Ramos (cell line): ENCODE measurements around the gene STIMATE.

Source experiments
- in situ Hi-C: fragments of 300-500 bp; cut with MboI; formaldehyde crosslinking; loops from one replicate; pipeline ENCODE4 v1.14.3; 2022; ENCODE audit warnings: low sequenced_read_pairs; ENCODE audit not compliant: unreplicated experiment

Gene STIMATE

GRCh38 chr3:52872245-52872644 lies 25.1 kb downstream of the STIMATE start:
- in situ Hi-C loops: no loop called here

- in situ Hi-C loops: no loop called here
Observed at GRCh38 chr3:52871761-52872160, 25.6 kb downstream of the STIMATE start.

DNA sequence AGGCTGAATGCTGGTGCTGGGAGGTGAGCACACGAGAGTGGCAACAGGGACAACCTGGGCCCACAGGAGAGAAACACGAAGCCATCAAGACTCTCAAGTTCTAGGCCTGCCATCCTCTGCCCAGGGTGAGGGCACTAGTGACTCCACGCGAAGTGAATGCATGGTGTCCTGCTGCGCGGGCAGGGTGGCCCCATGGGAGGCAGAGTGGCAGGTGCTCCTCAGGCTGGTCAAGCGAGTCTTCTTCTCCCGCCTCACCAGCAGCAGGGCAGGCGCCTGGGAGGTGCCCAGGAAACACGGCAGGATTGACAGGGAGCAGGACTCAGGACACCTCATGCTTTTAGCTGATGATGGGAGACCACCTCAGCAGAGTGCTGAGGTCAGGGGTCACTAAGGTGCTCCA lies 26.9 kb downstream of the STIMATE start:
- in situ Hi-C loops: no loop called here

GRCh38 chr3:52866427-52866826 lies 30.9 kb downstream of the STIMATE start:
- in situ Hi-C loops: no loop called here

DNA sequence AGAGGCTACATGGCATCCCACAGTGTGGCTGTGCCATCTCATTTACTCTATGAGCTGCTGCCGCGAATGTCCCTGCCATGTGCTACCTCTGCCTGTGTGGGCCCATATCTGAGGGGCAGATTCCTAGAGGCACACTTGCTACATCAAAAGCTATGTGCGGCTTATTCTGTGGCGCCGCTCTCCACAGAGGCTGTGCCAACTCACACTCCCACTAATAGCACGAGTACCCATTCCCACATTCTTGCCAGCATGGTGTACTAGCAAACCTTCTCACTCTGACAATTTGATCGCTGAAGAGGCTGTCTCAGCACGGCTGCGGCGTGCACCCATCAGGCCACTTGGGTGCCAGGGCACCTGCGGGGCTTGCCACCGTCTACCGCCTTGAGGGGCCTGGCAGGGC lies 31.4 kb downstream of the STIMATE start:
- in situ Hi-C loops: no loop called here

- in situ Hi-C loops: no loop called here
Observed at GRCh38 chr3:52860424-52860768, 37.0 kb downstream of the STIMATE start.

DNA sequence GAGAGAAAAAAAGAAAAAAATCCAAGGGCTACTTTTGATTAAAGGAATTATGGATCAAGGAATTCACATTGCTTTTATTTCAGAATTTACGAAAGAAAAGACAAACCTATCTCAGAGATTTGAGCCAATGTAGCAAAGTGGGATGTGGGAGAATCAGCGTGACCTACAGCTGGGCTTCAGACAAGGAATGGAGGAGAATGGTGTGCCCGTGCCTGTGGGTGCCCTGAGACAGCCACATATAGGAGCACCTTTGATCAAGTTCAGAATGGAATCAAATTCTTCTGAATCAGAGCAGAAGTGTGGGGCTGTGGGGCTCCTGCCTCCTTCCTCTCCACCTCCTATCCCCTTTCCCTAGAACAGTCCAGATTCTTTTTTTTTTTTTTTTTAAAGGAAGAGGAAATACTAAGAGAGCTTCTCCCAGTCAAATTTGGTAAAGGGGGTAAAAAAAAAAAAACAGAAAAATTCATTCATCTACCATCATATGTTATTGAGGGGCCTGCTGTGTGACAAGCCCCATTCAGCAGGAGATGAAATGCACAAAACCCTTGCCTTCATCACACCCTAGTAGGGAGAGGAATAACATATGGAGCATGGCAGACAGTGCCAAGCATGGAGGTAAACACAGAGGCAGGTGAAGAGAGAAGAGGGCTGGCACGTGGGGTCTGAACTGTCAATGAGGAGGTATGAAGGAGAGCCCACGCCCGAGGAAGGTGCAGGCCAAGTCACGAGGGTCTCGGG lies 37.5 kb downstream of the STIMATE start:
- in situ Hi-C loops: no loop called here

DNA sequence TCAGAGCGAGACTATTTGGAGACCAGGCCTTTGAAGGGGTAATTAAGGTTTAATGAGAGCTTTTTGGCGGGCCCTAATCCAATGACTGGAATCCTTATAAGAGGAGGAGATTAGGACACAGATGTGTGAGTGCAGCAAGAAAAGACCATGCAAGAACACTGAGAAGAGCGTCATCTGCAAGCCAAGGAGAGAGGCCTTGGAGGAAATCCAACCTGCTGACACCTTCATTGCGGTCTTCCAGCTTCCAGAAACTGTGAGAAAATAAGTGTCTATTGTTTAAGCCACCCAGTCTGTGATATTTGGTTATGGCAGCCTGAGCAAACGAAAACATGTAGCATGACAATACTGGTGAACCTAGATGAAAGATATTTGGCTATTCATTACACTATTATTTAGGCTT lies 39.5 kb downstream of the STIMATE start:
- in situ Hi-C loops: no loop called here

DNA sequence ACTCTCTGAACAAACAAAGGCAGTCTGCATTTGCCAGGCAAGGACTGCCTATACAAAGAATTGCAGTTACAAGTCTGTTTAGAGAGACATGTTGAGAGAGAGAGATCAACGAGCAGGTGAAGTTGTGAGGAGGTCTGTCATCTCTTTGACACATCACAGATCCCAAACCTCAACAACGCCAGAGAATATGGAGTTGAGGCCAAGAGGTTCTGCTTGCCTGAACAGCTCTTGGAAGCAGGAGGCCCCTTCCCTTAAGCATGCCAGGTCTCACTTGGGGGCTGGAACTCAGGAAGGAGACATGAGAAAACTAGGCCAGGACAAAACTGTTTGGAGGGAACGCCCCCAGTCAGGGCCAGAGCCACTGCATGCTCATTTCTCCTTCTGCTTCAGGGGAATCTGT lies 40.2 kb downstream of the STIMATE start:
- in situ Hi-C loops: no loop called here

DNA sequence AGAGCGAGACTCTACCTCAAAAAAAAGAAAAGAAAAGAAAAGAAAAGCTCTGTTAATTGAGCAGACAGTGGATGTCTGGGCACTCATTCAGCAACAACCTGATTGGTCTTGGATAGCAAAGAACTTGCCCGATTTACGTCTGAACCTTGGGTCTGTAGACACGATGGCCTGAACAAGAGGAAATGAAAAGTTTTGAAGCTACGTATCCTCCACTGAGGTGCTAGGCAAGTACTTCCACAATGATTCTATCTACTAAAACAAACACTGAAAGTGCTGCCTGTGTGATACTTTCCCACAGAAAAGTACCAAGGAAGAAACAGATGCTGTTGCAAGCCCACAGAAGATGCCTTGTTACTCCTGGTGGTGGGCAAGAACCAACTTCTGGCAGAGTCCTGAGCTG lies 40.7 kb downstream of the STIMATE start:
- in situ Hi-C loops: no loop called here

- in situ Hi-C loops: no loop called here
Observed at GRCh38 chr3:52854013-52854412, 43.3 kb downstream of the STIMATE start.

DNA sequence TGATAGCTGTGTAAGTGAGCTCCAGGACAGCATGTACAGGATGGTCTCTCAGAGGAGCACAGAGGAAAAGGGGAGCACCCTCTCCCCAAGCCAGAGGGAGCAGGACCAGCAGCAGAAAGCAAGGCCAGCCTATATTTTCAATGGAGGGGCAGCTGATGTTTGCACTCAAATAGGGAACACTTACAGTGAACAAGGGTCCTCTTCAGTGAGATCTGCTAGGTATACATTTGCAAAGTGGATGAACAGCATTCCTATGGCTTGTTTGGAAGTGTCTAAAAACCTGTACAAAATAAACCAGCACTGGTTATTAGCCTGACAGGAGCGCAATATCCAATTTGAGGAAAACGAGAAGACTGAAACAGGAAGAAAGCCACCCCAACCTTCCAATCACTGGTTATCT lies 44.9 kb downstream of the STIMATE start:
- in situ Hi-C loops: no loop called here

GRCh38 chr3:52851348-52851747 lies 46.0 kb downstream of the STIMATE start:
- in situ Hi-C loops: no loop called here

DNA sequence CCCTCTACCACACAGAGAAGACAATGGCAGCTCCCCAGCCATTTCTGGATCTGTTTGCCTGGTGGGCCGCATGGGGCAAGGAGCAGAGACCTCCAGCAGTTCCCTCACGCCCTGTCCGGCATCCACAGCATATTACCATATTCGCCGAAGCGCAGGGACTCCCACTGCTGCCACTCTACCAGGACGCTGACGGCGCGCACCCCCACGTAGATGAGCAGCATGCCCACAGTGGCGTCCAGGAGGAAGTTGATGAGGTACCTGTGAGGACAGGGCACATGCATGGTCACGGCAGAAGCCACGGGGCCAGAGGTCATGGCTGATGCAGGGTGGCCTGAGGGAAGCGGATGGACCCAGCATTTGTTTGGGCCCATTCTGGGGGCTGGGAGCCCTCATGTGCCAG lies 47.7 kb downstream of the STIMATE start:
- in situ Hi-C loops: loop anchor here (5.0 kb wide), 1 partner anchor 223 kb away; no protein-coding TSS in a partner anchor

DNA sequence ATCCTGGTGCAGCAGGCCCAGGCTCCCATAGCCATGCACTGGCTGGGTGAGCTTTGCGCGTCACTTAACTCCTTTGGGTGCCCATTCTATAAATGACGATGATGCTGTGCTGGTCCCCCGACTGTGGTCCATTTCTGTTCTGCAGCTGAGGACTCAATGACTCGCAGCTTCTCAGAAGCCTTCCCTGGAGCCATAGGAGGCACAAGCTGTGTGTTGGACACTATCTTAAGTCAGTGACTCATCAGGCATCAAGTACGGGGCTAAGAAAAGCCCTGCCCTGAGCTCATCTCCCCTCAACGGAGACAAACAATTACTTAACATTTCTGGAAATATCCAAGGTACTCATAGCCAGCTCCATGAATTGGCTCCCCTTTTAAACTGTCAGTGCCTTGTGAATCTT lies 48.7 kb downstream of the STIMATE start:
- in situ Hi-C loops: loop anchor here (5.0 kb wide), 1 partner anchor 224 kb away; no protein-coding TSS in a partner anchor

DNA sequence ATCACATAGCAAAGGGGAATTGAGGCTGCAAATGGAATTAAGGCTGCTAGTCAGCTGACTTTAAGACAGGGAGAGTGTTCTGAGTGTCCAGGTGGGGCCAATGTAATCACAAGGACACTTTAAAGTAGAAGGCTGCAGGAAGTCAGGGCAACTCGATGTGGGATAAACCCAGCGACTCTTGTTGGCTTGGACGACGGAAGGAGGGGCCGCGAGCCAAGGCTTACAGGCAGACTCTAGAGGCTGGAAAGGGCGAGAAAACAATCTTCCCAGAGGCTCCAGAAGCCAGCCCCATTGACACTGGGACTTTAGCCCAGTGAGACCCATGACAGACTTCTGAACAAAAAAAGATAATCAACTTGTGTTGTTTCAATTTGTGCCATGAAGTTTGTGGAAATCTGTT lies 49.6 kb downstream of the STIMATE start:
- in situ Hi-C loops: loop anchor here (5.0 kb wide), 1 partner anchor 225 kb away; no protein-coding TSS in a partner anchor

- in situ Hi-C loops: loop anchor here (5.0 kb wide), 1 partner anchor 225 kb away; no protein-coding TSS in a partner anchor
Observed at GRCh38 chr3:52847241-52847640, 50.1 kb downstream of the STIMATE start.

DNA sequence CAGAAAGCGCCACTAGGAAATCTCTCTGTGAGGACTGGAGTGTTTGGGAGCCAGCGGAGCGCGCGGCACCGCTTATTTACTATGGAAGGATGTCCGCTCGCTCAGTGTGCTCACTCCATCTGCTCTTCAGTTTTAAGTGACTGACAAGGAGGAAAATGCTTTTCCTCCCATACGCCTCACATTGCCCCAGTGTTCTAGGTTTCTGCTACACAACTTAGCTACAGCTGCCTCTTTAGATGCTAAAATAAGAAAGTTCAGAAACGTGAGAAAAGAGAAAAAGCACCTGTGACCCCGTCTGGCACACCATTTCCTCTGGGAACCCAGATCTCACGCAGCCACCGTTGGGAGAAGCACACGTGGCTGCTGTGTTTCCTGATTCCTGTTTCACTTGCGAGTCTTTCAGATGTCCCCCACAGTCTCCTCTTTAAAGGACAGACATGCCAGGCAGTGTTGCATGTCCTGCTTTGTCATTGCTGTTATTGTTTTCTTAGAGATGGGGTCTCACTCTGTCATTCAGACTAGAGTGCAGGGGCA lies 50.8 kb downstream of the STIMATE start:
- in situ Hi-C loops: loop anchor here (5.0 kb wide), 1 partner anchor 226 kb away; no protein-coding TSS in a partner anchor

DNA sequence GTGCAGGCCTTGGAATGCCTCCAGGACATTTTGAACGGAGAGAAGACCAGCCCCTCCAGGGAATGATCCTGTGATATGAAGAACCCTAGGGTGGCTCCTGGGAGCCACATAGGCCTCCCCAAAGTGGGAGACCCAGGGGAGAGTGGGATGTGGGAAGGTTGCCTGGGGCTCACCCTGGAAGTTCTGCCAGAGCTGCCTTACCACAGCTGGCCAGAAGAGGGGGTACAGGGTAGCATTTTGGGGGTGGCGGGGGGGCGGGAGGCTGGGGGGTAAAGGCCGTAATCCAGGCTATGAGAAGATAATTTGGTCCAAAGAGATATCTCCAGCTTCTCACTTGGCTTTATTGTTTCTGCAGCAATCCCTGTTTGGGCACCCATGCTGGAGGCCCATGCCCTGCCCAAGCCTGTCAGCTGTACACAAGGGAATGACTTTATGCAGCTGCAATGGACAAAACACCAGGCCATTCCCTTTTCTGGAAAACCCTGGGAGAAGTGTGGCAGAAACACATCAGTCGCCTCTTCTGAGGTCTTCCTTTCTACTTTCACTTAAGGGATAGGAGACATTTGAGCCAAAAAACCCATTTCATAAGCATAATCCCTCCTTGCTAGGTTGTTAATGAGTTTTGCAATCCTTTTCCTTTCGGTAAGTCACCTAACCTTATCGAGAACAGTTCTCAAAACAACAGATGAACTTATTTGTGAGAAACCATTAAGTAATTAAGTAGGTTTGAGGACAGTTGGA lies 51.5 kb downstream of the STIMATE start:
- in situ Hi-C loops: loop anchor here (5.0 kb wide), 1 partner anchor 226 kb away; no protein-coding TSS in a partner anchor

GRCh38 chr3:52845157-52845556 lies 52.2 kb downstream of the STIMATE start:
- in situ Hi-C loops: loop anchor here (5.0 kb wide), 1 partner anchor 227 kb away; no protein-coding TSS in a partner anchor

- in situ Hi-C loops: no loop called here
Observed at GRCh38 chr3:52844290-52844975, 52.9 kb downstream of the STIMATE start.
